H1 (cell line): ENCODE measurements around the gene SNX20. TPM values are rescaled to one million over a fixed set of nuclear protein-coding genes. Genes with fewer than 3 reads are reported as not detected.

Experiments used
- CTCF ChIA-PET: fragments of 300-600 bp; sonication (Branson Sonifier 250); formaldehyde crosslinking; loops from one replicate; lab custom pipeline; 2021; ENCODE audit not compliant: partially characterized antibody; lab: Charles Lee
- POLR2A ChIA-PET: fragments of 300-600 bp; sonication (Branson Sonifier 250); formaldehyde crosslinking; loops from one replicate; lab custom pipeline; 2021; ENCODE audit warnings: inconsistent platforms; ENCODE audit not compliant: partially characterized antibody; lab: Charles Lee
- DNase-seq, 2 experiments: peaks; one replicate each; pipeline versions ENCODE4 v3.0.0 to v3.0.0-alpha.2; 2010 to 2022; ENCODE audit warnings: low spot score in 2 of 2, low read depth in 1 of 2, mixed read lengths in 1 of 2
- FAIRE-seq: peaks from 2 replicates; lab custom pipeline; 2011; peaks lifted over from hg19 to GRCh38; lab: Jason Lieb, UNC
- H2AFZ ChIP-seq: 2 replicates; pipeline ENCODE4 v1.8.1; 2012; ENCODE audit warnings: low read length, inconsistent platforms
- H2AK5ac ChIP-seq: 2 replicates; pipeline ENCODE4 v1.6.1; 2013; ENCODE audit warnings: low read depth, low read length
- H2BK120ac ChIP-seq: replicated peaks from 2 replicates; pipeline ENCODE3; 2013; ENCODE audit warnings: low read depth, low read length, inconsistent platforms
- H2BK12ac ChIP-seq: 2 replicates; pipeline ENCODE4 v1.6.1; 2013; ENCODE audit warnings: low read depth, low read length
- H2BK15ac ChIP-seq: 2 replicates; pipeline ENCODE4 v1.6.1; 2013; ENCODE audit warnings: low read length
- H2BK20ac ChIP-seq: 2 replicates; pipeline ENCODE4 v1.6.1; 2013; ENCODE audit warnings: low read length
- H2BK5ac ChIP-seq: 2 replicates; pipeline ENCODE4 v1.6.1; 2013; ENCODE audit warnings: low read depth, low read length
- H3K14ac ChIP-seq: 2 replicates; pipeline ENCODE4 v1.6.1; 2013; ENCODE audit warnings: inconsistent platforms; ENCODE audit not compliant: insufficient read length
- H3K18ac ChIP-seq: 2 replicates; pipeline ENCODE4 v1.6.1; 2013; ENCODE audit warnings: low read length; ENCODE audit errors: extremely low read depth
- H3K23ac ChIP-seq: 2 replicates; pipeline ENCODE4 v1.6.1; 2013; ENCODE audit warnings: inconsistent platforms; ENCODE audit not compliant: insufficient read length
- H3K23me2 ChIP-seq: 2 replicates; pipeline ENCODE4 v1.6.1; 2013; ENCODE audit warnings: low read depth, low read length
- H3K27ac ChIP-seq: 2 replicates; pipeline ENCODE4 v1.6.1; 2011; ENCODE audit warnings: low read depth, low read length, inconsistent platforms
- H3K27me3 ChIP-seq, 4 experiments: replicated peaks in 1 of 4; 1 replicate in 1 of 4; 2 replicates in 3 of 4; pipeline versions ENCODE4 v1.6.1 to v1.8.1; 2011 to 2013; ENCODE audit warnings: low read length in 3 of 4, mild to moderate bottlenecking in 3 of 4, inconsistent platforms in 2 of 4, mixed read lengths in 2 of 4, moderate library complexity in 1 of 4; ENCODE audit not compliant: control insufficient read depth in 3 of 4, insufficient read depth in 3 of 4; ENCODE audit errors: extremely low read depth in 1 of 4
- H3K36me3 ChIP-seq, 4 experiments: 2 replicates each; pipeline versions ENCODE4 v1.6.1 to v1.8.1; 2011 to 2013; ENCODE audit warnings: mild to moderate bottlenecking in 4 of 4, low read length in 3 of 4, moderate library complexity in 2 of 4, control low read depth in 1 of 4, inconsistent platforms in 1 of 4; ENCODE audit not compliant: insufficient read depth in 4 of 4, control insufficient read depth in 2 of 4
- H3K4ac ChIP-seq: replicated peaks from 2 replicates; pipeline ENCODE3; 2013; ENCODE audit warnings: low read length, low read depth, mixed read lengths, inconsistent platforms; ENCODE audit not compliant: insufficient read length
- H3K4me1 ChIP-seq, 4 experiments: replicated peaks in 1 of 4; 1 replicate in 1 of 4; 2 replicates in 3 of 4; pipeline versions ENCODE4 v1.6.1 to v1.8.1; 2011 to 2013; ENCODE audit warnings: low read length in 3 of 4, inconsistent platforms in 2 of 4, mixed read lengths in 1 of 4; ENCODE audit not compliant: insufficient read depth in 4 of 4, control insufficient read depth in 3 of 4
- H3K4me2 ChIP-seq, 2 experiments: 2 replicates each; pipeline versions ENCODE4 v1.6.1 to v1.8.1; 2011 to 2013; ENCODE audit warnings: low read depth in 2 of 2, low read length in 2 of 2, control low read depth in 1 of 2, inconsistent platforms in 1 of 2, mild to moderate bottlenecking in 1 of 2; ENCODE audit not compliant: insufficient read depth in 1 of 2
- H3K4me3 ChIP-seq, 4 experiments: fragments of 200-600, 300-600 bp in 1 of 4; sonication (generic), shearing (Covaris generic), sonication (Bioruptor Twin) in 1 of 4; 2 replicates each; pipeline versions ENCODE4 v1.5.1 to v1.8.1; 2011 to 2016; ENCODE audit warnings: low read length in 4 of 4, low read depth in 3 of 4, control low read depth in 2 of 4, inconsistent platforms in 2 of 4, mild to moderate bottlenecking in 2 of 4, mixed read lengths in 1 of 4, moderate library complexity in 1 of 4; ENCODE audit not compliant: insufficient read depth in 2 of 4; ENCODE audit errors: extremely low read depth in 1 of 4
- H3K56ac ChIP-seq: replicated peaks from 2 replicates; pipeline ENCODE3; 2013; ENCODE audit warnings: low read depth, mild to moderate bottlenecking, mixed read lengths, low read length, inconsistent platforms; ENCODE audit not compliant: insufficient read length
- H3K79me1 ChIP-seq: 2 replicates; pipeline ENCODE4 v1.6.1; 2013; ENCODE audit warnings: low read depth, low read length, control low read depth
- H3K79me2 ChIP-seq, 2 experiments: 2 replicates each; pipeline versions ENCODE4 v1.6.1 to v1.8.1; 2012 to 2013; ENCODE audit warnings: low read length in 2 of 2, mild to moderate bottlenecking in 2 of 2, inconsistent platforms in 1 of 2; ENCODE audit not compliant: insufficient read depth in 2 of 2, control insufficient read depth in 1 of 2
- H3K9ac ChIP-seq, 4 experiments: replicated peaks in 1 of 4; 1 replicate in 1 of 4; 2 replicates in 3 of 4; pipeline versions ENCODE4 v1.6.1 to v1.8.1; 2011 to 2013; ENCODE audit warnings: low read depth in 3 of 4, low read length in 3 of 4, control low read depth in 2 of 4, mild to moderate bottlenecking in 2 of 4, moderate library complexity in 2 of 4, inconsistent platforms in 1 of 4; ENCODE audit errors: extremely low read depth in 1 of 4
- H3K9me3 ChIP-seq, 2 experiments: 2 replicates each; pipeline versions ENCODE4 v1.6.1 to v1.8.1; 2012 to 2013; ENCODE audit warnings: mild to moderate bottlenecking in 2 of 2, moderate library complexity in 2 of 2, control low read depth in 1 of 2, inconsistent platforms in 1 of 2, low read depth in 1 of 2, low read length in 1 of 2, mixed read lengths in 1 of 2; ENCODE audit not compliant: insufficient read depth in 2 of 2
- H4K20me1 ChIP-seq, 2 experiments: replicated peaks in 1 of 2; 2 replicates each; pipeline versions ENCODE3 to v1.8.1; 2011 to 2013; ENCODE audit warnings: inconsistent platforms in 2 of 2, low read length in 2 of 2, mild to moderate bottlenecking in 1 of 2; ENCODE audit not compliant: insufficient read depth in 2 of 2, control insufficient read depth in 1 of 2
- H4K5ac ChIP-seq: 2 replicates; pipeline ENCODE4 v1.6.1; 2013; ENCODE audit warnings: low read length, low read depth, mixed read lengths, inconsistent platforms; ENCODE audit not compliant: insufficient read length
- H4K8ac ChIP-seq: 2 replicates; pipeline ENCODE4 v1.8.0; 2013; ENCODE audit warnings: mild to moderate bottlenecking, moderate library complexity, low read length, inconsistent platforms; ENCODE audit not compliant: insufficient read depth; ENCODE audit errors: extremely low read depth
- H4K91ac ChIP-seq: replicated peaks from 2 replicates; pipeline ENCODE3; 2013; ENCODE audit warnings: low read length, mixed read lengths, inconsistent platforms; ENCODE audit not compliant: insufficient read length
- ASH2L ChIP-seq: fragments of 200-600, 300-600 bp; sonication (generic); IDR thresholded peaks from one replicate; pipeline ENCODE4 v1.7.1; 2017; ENCODE audit warnings: low read length
- CEBPB ChIP-seq: IDR thresholded peaks from 2 replicates; pipeline ENCODE4 v1.6.1; 2012; ENCODE audit warnings: low read depth, low read length
- JUN ChIP-seq: IDR thresholded peaks from 2 replicates; pipeline ENCODE4 v1.6.1; 2011; ENCODE audit warnings: low read depth, mild to moderate bottlenecking, improper control_type of control experiment, low read length
- KDM5A ChIP-seq: fragments of 200-600 bp; IDR thresholded peaks from 2 replicates; pipeline ENCODE4 v1.7.1; 2012; ENCODE audit warnings: mild to moderate bottlenecking, low read length, inconsistent platforms, mixed read lengths
- NANOG ChIP-seq: IDR thresholded peaks from 2 replicates; pipeline ENCODE4 v1.6.1; 2011; ENCODE audit warnings: low read length, low read depth, mild to moderate bottlenecking, inconsistent platforms; ENCODE audit not compliant: insufficient read depth, poor library complexity, severe bottlenecking
- RBBP5 ChIP-seq: IDR thresholded peaks from 2 replicates; pipeline ENCODE4 v1.7.1; 2012; ENCODE audit warnings: low read depth, mild to moderate bottlenecking, inconsistent platforms, low read length, moderate library complexity, borderline replicate concordance
- RXRA ChIP-seq: IDR thresholded peaks from 2 replicates; pipeline ENCODE4 v1.6.1; 2011; ENCODE audit warnings: low read depth, mild to moderate bottlenecking, low read length, moderate library complexity; ENCODE audit not compliant: insufficient read depth
- SIN3A ChIP-seq, 2 experiments: IDR thresholded peaks in 1 of 2; conservative IDR thresholded peaks in 1 of 2; 2 replicates each; pipeline ENCODE4 v1.6.1; 2011 to 2012; ENCODE audit warnings: low read length in 2 of 2, improper control_type of control experiment in 1 of 2, low read depth in 1 of 2, mild to moderate bottlenecking in 1 of 2
- SUZ12 ChIP-seq: fragments of 200-600 bp; sonication (generic); IDR thresholded peaks from 2 replicates; pipeline ENCODE4 v1.6.1; 2012; ENCODE audit warnings: mild to moderate bottlenecking, inconsistent platforms, low read length, moderate library complexity, mixed read lengths
- WGBS, 2 experiments: shearing (Covaris generic) in 1 of 2; methylation state at CpG; one replicate each; pipeline versions ENCODE4 v1.1.6 to v1.1.7; 2013 to 2015; ENCODE audit warnings: low lambda C conversion rate in 2 of 2, mixed read lengths in 2 of 2, inconsistent platforms in 1 of 2, low coverage in 1 of 2, missing lambda C conversion rate in 1 of 2; ENCODE audit not compliant: insufficient replicate concordance in 2 of 2, insufficient coverage in 1 of 2, insufficient read length in 1 of 2; ENCODE audit errors: extremely low coverage in 1 of 2, missing lambda C conversion rate in 1 of 2; 5-methylcytosine and 5-hydroxymethylcytosine counted together
- polyA plus RNA-seq, 7 experiments: library from polyadenylated mRNA; depleted of rRNA in 3 of 7; stranded (reverse) in 5 of 7; unstranded in 2 of 7; fragments of >200 nt in 5 of 7; fragments of 200-250 nt in 2 of 7; gene quantifications; 1 replicate in 5 of 7; 2 replicates in 1 of 7; 4 replicates in 1 of 7; pipeline versions ENCODE4 v1.2.1 to v1.2.3, GENCODE V29; 2011 to 2013; ENCODE audit warnings: missing spikeins in 2 of 7, mixed read lengths in 2 of 7
- total RNA-seq: library from RNA; stranded (reverse); fragmentation: NEBNext Ultra II Directional; extraction: Animal tissue kit (Norgen Biotek cat#: 25700); gene quantifications from 2 replicates; pipeline ENCODE4 v1.2.1, GENCODE V29; 2021

SNX20 gene
- total and polyA plus RNA-seq, 2 of the 8 experiments (the other 6 are each of a cell fraction or from before 2014, with no cell fraction given): not detected

DNA sequence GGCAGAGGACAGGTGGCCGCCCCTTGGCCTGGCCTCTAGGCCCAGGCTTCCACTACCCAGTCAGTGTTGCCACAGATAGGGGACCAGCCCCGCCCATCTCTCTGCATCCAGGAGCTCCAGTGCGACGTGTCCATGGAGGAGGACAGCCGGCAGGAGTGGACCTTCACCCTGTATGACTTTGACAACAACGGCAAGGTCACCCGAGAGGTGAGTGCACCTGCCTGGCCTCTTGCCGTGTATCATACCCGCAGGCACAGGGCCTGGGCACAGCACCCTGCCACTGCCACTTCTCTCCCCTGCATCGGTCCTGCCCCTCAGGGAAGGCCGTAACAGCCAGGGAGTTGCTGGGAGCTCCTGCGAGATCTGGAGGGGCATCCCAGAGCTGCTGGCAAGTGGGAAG, 55.7 kb downstream of the SNX20 start:
- no peak overlapping the region for H3K4me3 ChIP-seq
- H4K5ac ChIP-seq: no peak overlapping the region
- H2AFZ ChIP-seq: no peak overlapping the region
- H2BK15ac ChIP-seq: no peak overlapping the region
- no peak overlapping the region for H3K27ac ChIP-seq
- H3K4me1 ChIP-seq: no peaks in the 10 kb centered on the region
- no peaks in the 10 kb centered on the region for H3K27me3 ChIP-seq
- no peaks in the 10 kb centered on the region for H3K79me1 ChIP-seq
- H4K8ac ChIP-seq: no peak overlapping the region
- no peak overlapping the region for H3K9ac ChIP-seq
- no peak overlapping the region for H3K56ac ChIP-seq
- no peak overlapping the region for H2BK20ac ChIP-seq
- no peak overlapping the region for H3K4ac ChIP-seq
- no peak overlapping the region for H2BK120ac ChIP-seq
- no peak overlapping the region for H2BK5ac ChIP-seq
- no peaks in the 10 kb centered on the region for H4K20me1 ChIP-seq
- no peaks in the 10 kb centered on the region for H3K79me2 ChIP-seq
- H3K36me3 ChIP-seq: no peaks in the 10 kb centered on the region
- 91% methylated on average over 12 of the region's 12 CpGs; no CpG with 5 or more reads in 1 of the 2 experiments for WGBS, 2 experiments
- POLR2A ChIA-PET: no interaction called here
- H2AK5ac ChIP-seq: no peak overlapping the region
- H3K4me2 ChIP-seq: no peak overlapping the region
- no peaks in the 10 kb centered on the region for H3K23me2 ChIP-seq
- H3K14ac ChIP-seq: no peak overlapping the region
- H4K91ac ChIP-seq: no peak overlapping the region
- FAIRE-seq (no peak), DNase-seq (no peak)
- CTCF ChIA-PET: interaction anchor here (0.8 to 4.7 kb wide), 9 partner anchors 10 to 181 kb away, joined by 3 to 30 read pairs (median 7); no protein-coding TSS in a partner anchor
- no peak overlapping the region for H3K23ac ChIP-seq
- no peak overlapping the region for H3K18ac ChIP-seq
- no peaks in the 10 kb centered on the region for H3K9me3 ChIP-seq
- 0 out of 2 replicates have a peak overlapping the region, but pooled peaks have one; percentile 17 for H2BK12ac ChIP-seq
- TF ChIP-seq JUN: no peak
- TF ChIP-seq CEBPB: no peak
- TF ChIP-seq SIN3A (conservative IDR thresholded peaks at IDR 0.05 in 1 of 2, IDR thresholded peaks at IDR 0.05 in 1 of 2; ENCODE audit: low read depth in 1 of 2, low read length in 2 of 2): no peak
- no peak for TF ChIP-seq NANOG
- TF ChIP-seq SUZ12: no peak
- no peak for TF ChIP-seq ASH2L
- TF ChIP-seq KDM5A: no peak
- no peak for TF ChIP-seq RXRA
- TF ChIP-seq RBBP5: no peak
